ENCODE data around the gene TOX3.

The TOX3 gene

GRCh38 chr16:52537516-52537915 is 9.4 kb downstream of the TOX3 start:
- no peak for DNase-seq

- no peak for DNase-seq
Measured at GRCh38 chr16:52535076-52535475, 11.9 kb downstream of the TOX3 start.

- DNase-seq = no peak
Measured at GRCh38 chr16:52533296-52533695, 13.6 kb downstream of the TOX3 start.

- no peak for DNase-seq
Measured at GRCh38 chr16:52532384-52532783, 14.6 kb downstream of the TOX3 start.

GRCh38 chr16:52529226-52529625 is 17.7 kb downstream of the TOX3 start:
- DNase-seq = no peak

GRCh38 chr16:52528393-52529065 is 18.4 kb downstream of the TOX3 start:
- DNase-seq = peak in 1 of 3 experiments; percentile 37

GRCh38 chr16:52526830-52527229 is 20.1 kb downstream of the TOX3 start:
- DNase-seq = no peak

GRCh38 chr16:52526116-52526828 is 20.7 kb downstream of the TOX3 start:
- DNase-seq = no peak

GRCh38 chr16:52521570-52521969 is 25.4 kb downstream of the TOX3 start:
- no peak for DNase-seq

GRCh38 chr16:52518884-52519283 is 28.1 kb downstream of the TOX3 start:
- no peak for DNase-seq

GRCh38 chr16:52515068-52515671 is 31.8 kb downstream of the TOX3 start:
- DNase-seq = peak; percentile 24 to 94 (median 66)

- DNase-seq = no peak
Measured at GRCh38 chr16:52512297-52512987, 34.5 kb downstream of the TOX3 start.

- DNase-seq = no peak
Measured at GRCh38 chr16:52501746-52502145, 45.2 kb downstream of the TOX3 start.

GRCh38 chr16:52500963-52501362 is 46.0 kb downstream of the TOX3 start:
- no peak for DNase-seq

GRCh38 chr16:52499060-52499440 is 47.9 kb downstream of the TOX3 start:
- DNase-seq = peak in 1 of 3 experiments; percentile 52

- DNase-seq = peak; percentile 2 to 61 (median 6)
Measured at GRCh38 chr16:52498328-52499059, 48.4 kb downstream of the TOX3 start.

- peak; percentile 54 to 94 (median 64) for DNase-seq
Measured at GRCh38 chr16:52497067-52497816, 49.7 kb downstream of the TOX3 start.

GRCh38 chr16:52496051-52496876 is 50.7 kb downstream of the TOX3 start:
- DNase-seq = peak in 2 of 3 experiments; percentile 45 to 76

GRCh38 chr16:52494621-52495020 is 52.3 kb downstream of the TOX3 start:
- peak; percentile 17 to 66 (median 30) for DNase-seq

- DNase-seq = peak; percentile 42 to 94 (median 62)
Measured at GRCh38 chr16:52494145-52494544, 52.8 kb downstream of the TOX3 start.

GRCh38 chr16:52492789-52493357 is 54.1 kb downstream of the TOX3 start:
- peak in 1 of 3 experiments; percentile 25 for DNase-seq

Data from NCI-H1417 (cell line).